ENCODE data around the gene LNX2.

LNX2 gene

GRCh38 chr13:27605099-27605498, 15.2 kb downstream of the LNX2 start:
- no peak for TF ChIP-seq CTCF (IDR thresholded peaks at IDR 0.05)

- no peak for TF ChIP-seq CTCF (IDR thresholded peaks at IDR 0.05)
Observed at GRCh38 chr13:27601803-27602202, 18.5 kb downstream of the LNX2 start.

GRCh38 chr13:27601208-27601607, 19.1 kb downstream of the LNX2 start:
- no peak for TF ChIP-seq CTCF (IDR thresholded peaks at IDR 0.05)

- no peak for TF ChIP-seq CTCF (IDR thresholded peaks at IDR 0.05)
Observed at GRCh38 chr13:27600711-27601110, 19.6 kb downstream of the LNX2 start.

- no peak for TF ChIP-seq CTCF (IDR thresholded peaks at IDR 0.05)
Observed at GRCh38 chr13:27599845-27600553, 20.3 kb downstream of the LNX2 start.

GRCh38 chr13:27599096-27599495, 21.2 kb downstream of the LNX2 start:
- no peak for TF ChIP-seq CTCF (IDR thresholded peaks at IDR 0.05)

GRCh38 chr13:27595055-27595811, 25.1 kb downstream of the LNX2 start:
- TF ChIP-seq CTCF (IDR thresholded peaks at IDR 0.05): no peak
